CD4-positive, alpha-beta T cell treated with Interleukin-6 for 4 hours (primary cell): ENCODE data around the gene NTRK2.

Source experiments
- DNase-seq: peaks from one replicate; pipeline ENCODE4 v3.0.0-alpha.2; 2020; ENCODE audit warnings: mixed read lengths

The NTRK2 gene

DNA sequence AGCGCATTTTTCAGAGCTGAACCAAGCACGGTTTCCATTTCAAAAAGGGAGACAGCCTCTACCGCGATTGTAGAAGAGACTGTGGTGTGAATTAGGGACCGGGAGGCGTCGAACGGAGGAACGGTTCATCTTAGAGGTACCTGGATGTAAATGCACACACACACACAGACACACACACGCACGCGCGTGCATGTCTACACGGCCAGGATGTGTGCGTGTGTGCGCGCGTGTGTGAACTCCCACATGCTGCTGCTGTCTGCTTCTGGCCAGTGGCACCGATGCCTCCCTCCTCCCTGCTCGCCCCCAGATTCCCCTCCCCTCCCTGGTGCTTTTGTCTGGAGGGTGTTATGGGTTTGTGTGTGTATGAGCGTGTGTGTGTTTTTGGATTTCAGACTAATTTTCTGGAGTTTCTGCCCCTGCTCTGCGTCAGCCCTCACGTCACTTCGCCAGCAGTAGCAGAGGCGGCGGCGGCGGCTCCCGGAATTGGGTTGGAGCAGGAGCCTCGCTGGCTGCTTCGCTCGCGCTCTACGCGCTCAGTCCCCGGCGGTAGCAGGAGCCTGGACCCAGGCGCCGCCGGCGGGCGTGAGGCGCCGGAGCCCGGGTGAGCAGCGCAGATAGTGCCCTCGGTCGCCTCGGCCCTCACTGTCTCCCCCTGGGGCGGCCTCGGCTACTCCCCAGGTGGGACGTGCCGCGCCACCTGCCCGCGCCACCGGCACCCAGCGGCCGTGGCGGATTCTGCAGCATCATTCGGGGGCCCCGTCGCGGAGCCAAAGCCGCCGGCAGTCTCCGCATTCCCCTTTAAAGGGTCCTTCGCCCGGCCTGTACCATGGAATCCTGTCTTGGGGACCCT, at the start of gene NTRK2:
Gene NTRK2 (plus strand): TSS at position 442 of the 850 bp plus-strand sequence. CDS start 1,020 bp downstream, outside the sequence.
- no peak for DNase-seq

DNA sequence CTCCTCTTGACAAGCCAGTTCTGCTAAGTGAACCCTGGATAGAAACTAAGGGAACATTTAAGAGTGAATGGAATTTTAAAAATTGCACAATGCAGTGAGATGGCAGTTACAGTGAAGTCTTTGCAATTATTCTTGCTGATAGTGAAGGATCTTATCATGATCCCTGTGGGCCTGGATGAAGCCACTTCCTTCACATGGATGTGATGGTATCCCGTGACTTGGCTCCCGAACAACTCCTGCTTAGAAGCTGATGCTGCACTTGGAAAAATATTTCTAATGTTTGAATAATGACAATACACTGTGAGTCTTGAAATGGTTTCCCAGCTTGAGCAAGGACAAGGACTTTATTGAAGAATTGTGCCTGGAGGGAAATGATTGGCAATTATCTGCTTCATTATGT, 49.2 kb upstream of the NTRK2 start:
- DNase-seq = no peak

DNA sequence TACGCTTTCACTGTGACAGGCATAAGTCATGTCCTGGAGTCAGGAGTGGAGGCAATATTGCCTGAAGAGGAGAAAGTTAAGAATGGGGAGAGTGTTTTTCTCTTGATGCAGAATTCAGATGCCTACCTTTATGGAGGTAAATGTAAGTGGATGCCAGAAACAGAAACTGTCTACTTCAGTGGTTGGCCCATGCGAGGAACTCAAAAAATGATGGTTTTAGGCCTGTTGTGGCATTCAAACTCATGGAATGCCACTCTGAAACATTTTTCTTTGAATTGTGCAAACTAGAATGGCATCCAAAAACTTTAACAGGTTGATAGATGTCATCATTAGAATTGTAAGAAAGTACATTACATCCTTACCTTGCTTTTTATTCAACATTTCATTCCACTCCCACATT, 47.7 kb upstream of the NTRK2 start:
- no peak for DNase-seq

DNA sequence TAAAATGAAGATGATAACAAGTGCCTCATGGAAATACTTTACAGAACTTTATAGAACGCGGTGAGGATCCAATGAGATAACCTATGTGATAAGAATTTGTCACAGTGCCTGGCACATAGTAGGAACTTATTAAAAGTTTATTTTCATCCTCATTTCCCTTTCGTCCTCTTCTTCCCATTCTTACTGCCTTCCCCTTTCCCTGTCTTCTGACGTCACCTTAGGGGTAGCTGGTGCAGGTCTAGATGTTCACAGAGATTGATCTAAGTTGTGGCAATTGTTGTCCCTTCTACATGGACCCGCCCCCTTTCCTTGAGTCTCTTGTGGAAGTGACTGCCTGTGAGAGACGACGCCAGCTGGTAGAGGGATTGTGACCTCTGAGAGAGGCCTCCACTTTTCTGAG, 46.5 kb upstream of the NTRK2 start:
- DNase-seq = no peak

DNA sequence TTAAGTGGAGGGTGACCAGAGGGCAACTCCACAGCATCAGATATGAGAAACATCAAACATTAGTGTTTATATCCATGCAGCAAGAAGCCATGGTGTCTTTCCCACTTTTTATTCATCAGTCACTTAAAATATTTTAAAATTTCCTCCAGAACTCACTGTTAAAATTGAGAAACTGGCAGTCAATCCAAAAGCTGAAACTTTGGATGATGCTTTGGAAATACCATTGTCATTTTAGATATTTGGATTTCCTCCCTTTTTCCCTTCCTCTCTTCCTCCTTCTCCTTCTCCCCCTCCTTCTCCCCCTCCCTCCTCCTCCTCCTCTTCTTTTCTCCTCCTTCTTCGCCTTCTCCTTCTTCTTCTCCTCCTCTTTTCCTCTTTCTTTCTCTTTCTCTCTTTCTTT, 33.1 kb upstream of the NTRK2 start:
- DNase-seq = no peak

DNA sequence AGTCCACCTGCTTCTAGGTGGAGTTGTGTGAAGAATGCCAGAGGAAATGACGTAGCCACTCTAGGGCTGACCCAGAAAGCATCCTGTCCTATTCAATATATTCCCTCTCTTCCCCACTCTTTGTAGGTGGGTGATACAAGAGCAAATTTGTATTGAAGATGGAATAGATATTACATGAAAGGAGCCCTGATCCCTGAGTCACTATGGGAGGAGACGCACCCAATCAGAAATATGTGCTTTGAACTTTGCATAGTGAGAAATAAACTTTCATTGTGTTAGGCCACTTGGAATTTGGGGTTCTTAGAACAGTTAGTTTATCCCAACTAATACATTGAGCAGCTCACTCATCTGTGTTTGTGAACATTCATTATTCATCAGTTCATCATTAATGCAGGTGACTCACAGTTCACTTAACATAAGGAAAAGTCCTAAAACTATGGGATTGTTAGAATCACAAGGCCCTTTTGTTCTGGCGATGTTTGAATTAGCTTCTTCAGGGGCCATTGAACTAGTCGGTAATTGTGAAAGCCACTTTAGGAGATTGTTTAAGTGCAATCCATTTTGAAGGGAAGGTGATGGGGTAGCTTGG, 26.9 kb upstream of the NTRK2 start:
- DNase-seq = no peak

DNA sequence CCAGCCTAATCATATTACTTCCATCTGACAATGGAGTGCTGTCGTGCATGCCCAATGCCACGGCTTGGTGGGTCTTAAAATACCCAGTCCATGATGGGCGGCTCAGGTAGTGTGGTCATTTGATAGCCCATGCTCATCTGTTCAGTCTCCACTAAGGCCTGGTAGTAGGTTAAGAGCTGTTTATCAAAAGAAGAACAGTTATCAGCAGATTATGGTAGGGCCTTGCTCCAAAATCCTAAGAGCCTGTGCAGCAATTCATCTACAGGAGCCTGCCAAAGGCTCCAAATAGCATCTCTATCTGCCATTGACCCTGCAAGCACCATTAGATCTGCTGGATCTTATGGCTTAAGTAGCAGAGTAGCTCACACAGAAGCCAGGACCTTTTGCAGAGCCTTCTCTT, 21.8 kb upstream of the NTRK2 start:
- no peak for DNase-seq

DNA sequence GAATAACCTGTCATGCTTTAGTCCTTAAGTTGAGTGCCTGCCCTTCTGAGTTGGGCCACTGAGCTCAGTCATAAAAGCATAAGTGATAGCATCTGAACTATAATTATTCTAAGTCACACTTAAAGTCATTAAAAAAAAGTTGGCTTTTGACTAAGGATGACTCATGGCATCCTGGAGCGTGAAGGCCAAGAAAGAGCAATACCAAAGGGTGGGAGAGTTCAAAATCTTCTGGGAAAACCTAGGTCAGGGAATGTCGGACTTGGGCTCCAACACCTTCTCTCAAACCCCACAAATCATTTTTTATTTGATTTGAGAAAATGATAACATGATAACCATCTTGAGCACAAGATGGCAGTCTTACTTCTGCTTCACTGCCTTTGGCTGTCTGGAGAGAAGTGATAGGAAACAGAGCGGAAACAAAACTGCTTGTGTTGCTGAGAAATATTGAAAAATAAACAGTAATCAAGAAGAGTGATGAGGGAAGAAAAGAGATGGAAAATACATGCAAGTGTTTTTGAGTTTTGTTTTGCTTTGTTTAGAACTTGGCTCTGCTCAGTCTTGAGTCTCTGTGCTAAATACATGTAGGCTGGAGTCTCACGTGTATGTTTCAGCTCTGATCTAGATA, 16.9 kb upstream of the NTRK2 start:
- DNase-seq = no peak

DNA sequence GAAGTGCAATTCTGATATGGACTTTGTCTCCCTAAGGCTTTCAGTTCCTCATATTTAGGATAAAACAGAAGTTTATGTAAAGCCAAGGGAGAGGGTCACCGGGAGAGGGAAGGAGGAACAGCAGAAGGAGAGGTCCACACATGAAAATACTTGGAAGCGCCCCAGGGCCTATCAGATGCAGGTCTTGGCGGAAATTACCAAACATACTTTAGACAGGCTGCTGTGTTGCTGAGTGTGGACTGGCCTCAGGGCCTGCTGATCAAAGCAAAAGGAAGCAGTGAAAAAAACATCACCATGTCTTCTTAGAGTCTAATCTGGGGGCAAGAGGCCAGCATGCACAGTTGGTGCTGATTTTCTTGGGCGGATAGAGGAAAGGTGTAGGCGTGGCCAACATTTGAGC, 14.1 kb upstream of the NTRK2 start:
- no peak for DNase-seq

DNA sequence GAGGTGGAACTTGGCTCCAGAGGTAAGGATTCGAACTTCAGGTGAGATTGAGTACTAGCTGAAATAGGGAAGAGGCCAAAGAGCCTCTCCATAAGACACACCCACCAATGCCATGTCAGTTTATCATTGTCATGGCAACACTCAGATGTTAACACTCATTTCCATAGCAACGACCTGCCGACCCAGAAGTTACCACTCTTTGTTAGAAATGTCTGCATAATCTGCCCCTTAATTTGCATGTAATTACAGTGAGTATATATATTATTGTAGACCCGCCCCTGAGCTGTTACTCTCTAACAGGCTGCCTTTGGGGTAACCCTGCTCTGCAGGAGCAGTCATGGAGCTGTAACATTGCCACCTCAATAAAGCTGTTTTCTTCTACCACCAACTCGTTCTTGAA, 10.2 kb upstream of the NTRK2 start:
- DNase-seq = no peak

DNA sequence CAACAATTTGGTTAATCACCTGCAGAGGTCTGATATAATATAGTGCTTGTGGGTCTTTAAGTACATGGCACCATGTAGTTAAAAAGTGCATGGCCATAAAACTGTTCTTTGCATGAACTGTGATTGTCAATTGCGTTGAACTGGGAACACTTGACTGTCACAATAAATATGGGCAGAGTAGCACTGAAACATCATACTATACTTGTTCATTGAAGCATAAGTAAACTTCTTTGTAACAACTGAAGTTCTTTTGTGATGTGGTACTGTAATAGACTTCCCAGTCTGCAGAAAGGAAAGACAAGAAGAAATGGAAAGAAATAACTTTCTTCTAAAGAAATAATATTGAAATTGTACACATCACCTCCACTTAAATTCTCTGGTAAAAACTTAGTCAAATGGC, 9.8 kb upstream of the NTRK2 start:
- no peak for DNase-seq

DNA sequence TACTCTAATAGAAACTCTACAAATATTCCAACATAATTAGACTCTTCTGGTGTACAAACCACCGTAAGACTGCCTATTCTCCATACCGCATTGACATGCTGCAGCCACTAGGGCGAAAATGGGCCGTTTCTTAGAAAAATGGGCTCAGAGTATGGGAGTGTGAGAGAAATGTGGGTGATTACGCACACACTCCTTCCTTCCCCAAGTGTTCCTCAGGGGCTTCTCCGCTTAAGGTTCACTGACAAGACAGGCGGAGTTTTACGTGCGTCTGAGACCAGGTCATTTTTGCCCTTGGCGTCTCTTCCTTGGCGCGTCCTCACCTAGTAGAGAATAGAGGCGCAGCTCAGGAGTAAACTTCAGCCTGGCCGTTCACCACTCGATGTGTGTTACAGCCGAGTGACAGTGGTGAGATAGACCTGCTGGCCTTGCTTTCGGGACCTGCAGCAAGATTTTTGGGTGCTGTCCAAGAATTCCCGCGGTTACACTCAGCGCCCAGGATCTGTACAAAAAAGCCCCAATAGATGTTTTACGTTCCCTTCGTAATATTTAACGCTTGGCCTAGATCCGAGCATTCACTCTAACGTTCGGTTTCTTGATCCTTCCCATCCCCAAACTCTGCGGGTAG, 1.8 kb upstream of the NTRK2 start:
- no peak for DNase-seq

DNA sequence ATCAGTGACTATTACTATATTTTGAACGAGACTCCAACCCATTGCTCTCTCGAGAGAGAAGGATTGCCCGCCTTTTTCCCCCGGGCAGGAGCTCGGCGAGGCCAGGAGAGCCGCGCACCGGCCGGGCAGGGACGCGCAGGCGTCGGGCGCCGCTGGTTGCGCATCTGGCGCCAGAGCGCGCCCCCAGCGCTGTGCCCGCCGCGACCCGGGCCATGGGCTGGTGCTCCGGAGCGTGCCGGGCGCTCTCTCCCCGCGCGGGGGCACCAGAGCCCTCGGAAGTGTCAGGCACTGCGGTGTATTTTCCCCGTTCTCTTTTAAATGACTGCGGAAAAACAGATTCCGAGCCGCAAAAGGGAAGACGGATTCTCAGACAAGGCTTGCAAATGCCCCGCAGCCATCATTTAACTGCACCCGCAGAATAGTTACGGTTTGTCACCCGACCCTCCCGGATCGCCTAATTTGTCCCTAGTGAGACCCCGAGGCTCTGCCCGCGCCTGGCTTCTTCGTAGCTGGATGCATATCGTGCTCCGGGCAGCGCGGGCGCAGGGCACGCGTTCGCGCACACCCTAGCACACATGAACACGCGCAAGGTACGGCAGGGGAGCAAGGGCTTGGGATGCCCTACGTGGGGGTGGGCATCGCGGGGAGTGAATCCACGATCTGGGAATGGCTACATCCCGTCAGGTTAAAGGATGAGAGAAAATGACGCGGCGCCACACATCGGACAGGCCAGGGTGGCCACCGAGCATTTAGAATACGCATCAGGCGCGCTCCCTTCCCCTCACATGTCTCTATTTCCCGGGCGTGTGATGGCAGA, 1.1 kb upstream of the NTRK2 start:
- DNase-seq = no peak

DNA sequence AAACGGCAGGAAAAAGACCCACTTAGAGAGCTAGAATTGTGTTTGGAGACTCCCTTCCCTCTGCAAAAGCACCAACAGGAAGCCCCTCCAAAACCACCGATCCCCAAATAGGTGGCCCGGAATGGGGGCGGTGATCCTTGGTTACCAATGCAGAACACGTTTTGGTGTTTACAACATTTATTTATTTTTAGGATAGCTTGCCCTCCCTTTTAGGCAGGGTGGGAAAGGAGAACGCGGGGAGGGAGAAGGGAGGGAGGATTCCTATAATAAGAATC, 579 bp upstream of the NTRK2 start:
- DNase-seq = no peak

DNA sequence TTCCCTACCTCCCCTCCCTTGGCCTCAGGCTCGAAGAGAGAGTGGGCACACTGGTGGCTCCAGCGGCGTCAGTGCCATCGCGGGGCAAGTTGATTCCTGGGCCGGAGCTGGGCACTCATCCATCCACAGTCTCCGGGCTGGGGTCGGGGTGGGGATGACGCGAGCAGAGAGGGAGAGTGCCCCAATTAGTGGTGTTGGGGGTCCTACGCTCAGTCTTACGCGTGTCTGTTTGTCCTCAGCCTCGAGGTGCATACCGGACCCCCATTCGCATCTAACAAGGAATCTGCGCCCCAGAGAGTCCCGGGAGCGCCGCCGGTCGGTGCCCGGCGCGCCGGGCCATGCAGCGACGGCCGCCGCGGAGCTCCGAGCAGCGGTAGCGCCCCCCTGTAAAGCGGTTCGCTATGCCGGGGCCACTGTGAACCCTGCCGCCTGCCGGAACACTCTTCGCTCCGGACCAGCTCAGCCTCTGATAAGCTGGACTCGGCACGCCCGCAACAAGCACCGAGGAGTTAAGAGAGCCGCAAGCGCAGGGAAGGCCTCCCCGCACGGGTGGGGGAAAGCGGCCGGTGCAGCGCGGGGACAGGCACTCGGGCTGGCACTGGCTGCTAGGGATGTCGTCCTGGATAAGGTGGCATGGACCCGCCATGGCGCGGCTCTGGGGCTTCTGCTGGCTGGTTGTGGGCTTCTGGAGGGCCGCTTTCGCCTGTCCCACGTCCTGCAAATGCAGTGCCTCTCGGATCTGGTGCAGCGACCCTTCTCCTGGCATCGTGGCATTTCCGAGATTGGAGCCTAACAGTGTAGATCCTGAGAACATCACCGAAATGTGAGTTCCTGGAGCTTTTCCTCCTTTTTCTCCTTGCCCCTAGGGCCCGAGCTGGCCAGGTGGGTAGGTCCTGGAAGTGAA, 861 bp downstream of the NTRK2 start:
- no peak for DNase-seq

DNA sequence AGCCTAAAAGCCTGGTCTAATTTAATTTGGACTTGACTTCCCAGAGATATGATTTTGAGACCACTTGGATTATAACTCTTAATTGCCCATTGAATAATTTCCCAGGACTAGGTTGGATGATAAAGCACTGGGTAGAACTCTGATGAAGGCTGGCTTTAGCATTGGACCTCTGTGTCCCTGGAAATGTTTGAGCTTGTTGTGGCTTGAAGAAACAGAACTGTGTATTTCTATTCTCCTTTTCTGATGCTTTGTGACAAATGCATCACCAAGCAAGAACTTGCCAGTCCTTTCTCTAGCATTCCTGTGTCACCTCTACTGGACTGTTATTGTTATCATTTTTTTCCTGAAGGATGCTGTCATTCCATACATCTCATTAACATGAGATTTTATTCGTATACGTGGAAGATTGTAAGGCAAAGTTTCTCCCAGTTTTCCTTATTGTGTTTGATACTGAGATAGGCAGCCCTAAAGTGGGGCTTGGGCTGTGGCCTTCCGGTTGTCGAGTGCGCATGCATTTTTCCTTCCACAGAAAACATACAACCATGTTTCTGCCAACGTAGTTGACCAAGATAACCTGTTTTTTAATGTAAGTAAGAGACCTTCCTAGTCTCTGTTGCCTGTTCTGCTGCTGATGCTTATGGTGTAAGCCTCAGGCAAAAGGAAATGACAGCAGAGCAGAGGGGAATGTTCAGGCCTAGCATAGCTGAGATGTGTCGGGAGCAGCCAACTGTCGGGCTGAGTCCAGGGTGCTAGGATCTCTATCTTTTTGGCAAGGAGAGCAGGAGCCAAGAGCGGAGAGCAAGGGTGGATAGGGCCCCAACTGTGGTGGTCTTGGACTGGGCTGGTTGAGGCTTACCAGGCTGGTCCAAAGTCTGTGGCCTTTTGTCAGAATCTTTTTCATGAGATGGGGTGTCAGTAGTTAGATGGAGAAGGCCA, 2.3 kb downstream of the NTRK2 start:
- DNase-seq = no peak

DNA sequence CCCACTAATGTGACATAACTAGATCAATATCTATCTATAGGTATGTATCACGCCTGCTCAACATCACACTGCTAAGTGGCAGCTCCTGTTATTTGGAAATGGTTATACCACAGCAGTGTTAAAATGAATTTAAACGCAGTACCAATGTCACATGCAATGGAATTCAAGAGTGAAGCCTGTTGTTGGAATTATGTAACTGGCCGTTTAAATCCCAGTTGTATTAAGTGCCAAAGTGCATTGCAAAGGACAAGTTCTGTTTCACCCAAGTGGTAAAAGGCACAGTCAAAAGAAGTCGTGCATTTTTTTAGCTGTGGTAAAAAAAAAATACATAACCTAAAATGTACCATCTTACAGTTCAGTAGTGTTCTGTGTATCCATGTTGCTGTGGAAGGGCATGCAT, 4.3 kb downstream of the NTRK2 start:
- DNase-seq = no peak

DNA sequence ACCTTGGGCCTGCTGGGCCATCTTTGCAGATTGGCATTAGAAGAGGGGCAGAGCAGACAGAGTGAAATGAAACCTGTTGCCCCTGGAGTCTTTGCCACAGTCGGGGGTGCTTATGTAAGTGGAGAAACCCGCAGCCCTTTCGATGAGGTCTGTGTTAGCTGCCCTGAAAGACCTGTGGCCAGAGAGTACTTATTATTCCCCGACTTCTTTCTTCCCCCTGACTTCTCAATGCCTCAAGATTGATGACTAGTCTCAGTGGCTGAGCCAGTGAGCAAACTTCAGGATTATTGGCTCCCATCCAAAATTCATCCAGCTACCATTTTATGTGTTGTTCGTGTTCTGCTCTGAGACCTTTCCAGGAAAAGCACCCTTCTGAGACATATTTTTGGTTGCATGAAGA, 7.6 kb downstream of the NTRK2 start:
- DNase-seq = no peak

DNA sequence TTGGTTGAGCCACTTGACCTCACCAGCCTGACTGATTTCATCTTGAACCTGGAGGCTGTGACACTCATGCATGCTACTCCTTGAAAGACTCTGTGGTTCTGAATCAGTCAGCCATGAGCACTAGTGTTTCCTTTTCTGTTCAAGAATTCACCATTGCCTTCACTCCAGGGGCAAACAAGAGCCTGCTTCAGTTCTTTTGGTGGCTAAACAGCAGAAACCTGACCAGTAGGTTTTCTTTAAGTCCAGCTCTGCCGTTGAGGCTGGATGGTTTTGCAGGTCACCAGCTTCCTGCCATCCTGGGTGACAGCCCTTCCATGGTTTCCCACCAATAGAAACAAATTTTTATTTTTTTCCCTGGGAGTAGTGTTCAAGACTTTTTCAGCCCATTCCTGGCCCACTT, 10.0 kb downstream of the NTRK2 start:
- no peak for DNase-seq

DNA sequence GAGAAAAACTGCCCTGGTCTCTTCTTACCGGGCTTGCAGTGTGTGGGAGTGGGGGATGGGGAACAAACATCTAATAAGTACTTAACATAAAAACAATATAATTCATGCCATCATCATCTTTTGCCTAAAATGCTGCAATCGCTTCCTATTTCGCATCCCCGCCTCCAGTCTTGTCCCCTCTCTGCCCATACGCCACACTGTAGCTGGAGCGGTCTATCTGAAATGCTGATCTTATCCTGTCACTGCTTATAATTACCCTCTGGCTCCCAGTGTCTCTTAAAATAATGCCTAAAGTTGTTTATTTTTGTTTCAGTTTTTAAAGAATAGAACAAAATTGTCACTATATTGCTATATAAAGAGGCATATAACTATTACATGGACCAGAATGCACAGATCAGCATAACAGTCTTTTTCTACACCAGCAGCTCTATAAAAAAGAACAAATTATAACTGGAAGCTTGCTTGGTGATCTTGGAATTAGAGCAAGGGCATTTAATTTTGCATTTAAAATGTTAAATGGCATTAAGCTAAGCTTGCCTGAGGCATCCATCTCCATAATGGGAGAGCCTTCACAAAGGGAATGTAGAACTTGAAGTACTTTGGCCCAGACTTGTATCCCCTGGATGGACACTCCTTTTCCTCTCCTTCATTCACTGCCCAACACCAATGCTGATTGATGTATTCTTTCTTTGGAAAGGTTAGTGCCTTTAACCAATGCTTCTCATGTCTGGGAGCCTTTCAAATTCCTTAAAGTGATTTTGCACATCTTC, 12.2 kb downstream of the NTRK2 start:
- no peak for DNase-seq
